PC-9 (cell line): ENCODE measurements around the gene FZD8. TPM values are rescaled to one million over a fixed set of nuclear protein-coding genes. Genes with fewer than 3 reads are reported as not detected.

Source experiments
- BruUV-seq: library from RNA; stranded (reverse); fragments of 400-500 nt; replicated peaks from 2 replicates; lab custom pipeline; 2021; lab: Mats Ljungman, UMichigan
- CTCF ChIA-PET: fragments of 300-600 bp; sonication (Branson Sonifier 250); formaldehyde crosslinking; loops from one replicate; lab custom pipeline; 2022; ENCODE audit warnings: antibody characterized with exemption; lab: Charles Lee
- POLR2A ChIA-PET: fragments of 300-600 bp; sonication (Branson Sonifier 250); formaldehyde crosslinking; loops from one replicate; lab custom pipeline; 2022; ENCODE audit warnings: antibody characterized with exemption; ENCODE audit not compliant: unreplicated experiment; lab: Charles Lee
- DNase-seq, 2 experiments: peaks; one replicate each; pipeline versions ENCODE4 v3.0.0 to v3.0.0-alpha.2; 2015 to 2022; ENCODE audit warnings: mixed read lengths in 1 of 2
- H2AFZ ChIP-seq: fragments of 200-600 bp; sonication (generic); 2 replicates; pipeline ENCODE4 v1.8.1; 2017; ENCODE audit warnings: antibody characterized with exemption
- H3F3A ChIP-seq: fragments of 200-600 bp; sonication (generic); 2 replicates; pipeline ENCODE4 v1.8.1; 2017; ENCODE audit warnings: antibody characterized with exemption, mild to moderate bottlenecking, low read depth; ENCODE audit not compliant: insufficient read depth
- H3K27ac ChIP-seq: fragments of 200-600 bp; sonication (generic); 2 replicates; pipeline ENCODE4 v1.6.1; 2016; ENCODE audit warnings: mixed run types
- H3K27me3 ChIP-seq: fragments of 200-600 bp; sonication (generic); 2 replicates; pipeline ENCODE4 v1.6.1; 2016; ENCODE audit warnings: low read depth, mixed run types; ENCODE audit not compliant: insufficient read depth
- H3K36me3 ChIP-seq: fragments of 200-600 bp; sonication (generic); 2 replicates; pipeline ENCODE4 v1.6.1; 2016; ENCODE audit warnings: low read depth, mixed run types
- H3K4me1 ChIP-seq: fragments of 200-600 bp; sonication (generic); replicated peaks from 2 replicates; pipeline ENCODE4 v1.6.1; 2016; ENCODE audit warnings: mixed run types; ENCODE audit not compliant: insufficient read depth
- H3K4me2 ChIP-seq: fragments of 200-600 bp; sonication (generic); 2 replicates; pipeline ENCODE4 v1.6.1; 2017; ENCODE audit warnings: mixed run types
- H3K4me3 ChIP-seq: fragments of 200-600 bp; sonication (generic); 2 replicates; pipeline ENCODE4 v1.6.1; 2016; ENCODE audit warnings: mixed run types
- H3K79me2 ChIP-seq: fragments of 200-600 bp; sonication (generic); 2 replicates; pipeline ENCODE4 v1.6.1; 2017; ENCODE audit warnings: low read depth, mixed run types
- H3K9me2 ChIP-seq: fragments of 200-600 bp; sonication (generic); 2 replicates; pipeline ENCODE4 v1.8.1; 2017; ENCODE audit warnings: mild to moderate bottlenecking; ENCODE audit not compliant: insufficient read depth
- H3K9me3 ChIP-seq: fragments of 200-600 bp; sonication (generic); 2 replicates; pipeline ENCODE4 v1.8.1; 2016; ENCODE audit warnings: low read depth; ENCODE audit not compliant: insufficient read depth
- H4K20me1 ChIP-seq: fragments of 200-600 bp; sonication (generic); 2 replicates; pipeline ENCODE4 v1.8.1; 2017; ENCODE audit not compliant: insufficient read depth
- EZH2 ChIP-seq: fragments of 200-600 bp; sonication (generic); IDR thresholded peaks from 2 replicates; pipeline ENCODE4 v1.8.0; 2017; ENCODE audit warnings: antibody characterized with exemption, low read depth
- intact Hi-C: fragments of 100-400 bp; cut with micrococcal nuclease; formaldehyde crosslinking; loops from one replicate; pipeline ENCODE4 v1.10.0; 2022; ENCODE audit not compliant: unreplicated experiment
- total RNA-seq: library from RNA; stranded (reverse); gene quantifications from 2 replicates; pipeline ENCODE4 v1.2.3, GENCODE V29; 2021
- TF ChIP-seq, protein P1 (sequence below): fragments of 200-600 bp; sonication (generic); conservative IDR thresholded peaks from 2 replicates; pipeline ENCODE4 v1.6.1; 2017; ENCODE audit warnings: mixed run types, antibody characterized with exemption, mild to moderate bottlenecking, moderate library complexity

Gene FZD8
- total RNA-seq, 1 experiment from 2014 or later: not detected

DNA sequence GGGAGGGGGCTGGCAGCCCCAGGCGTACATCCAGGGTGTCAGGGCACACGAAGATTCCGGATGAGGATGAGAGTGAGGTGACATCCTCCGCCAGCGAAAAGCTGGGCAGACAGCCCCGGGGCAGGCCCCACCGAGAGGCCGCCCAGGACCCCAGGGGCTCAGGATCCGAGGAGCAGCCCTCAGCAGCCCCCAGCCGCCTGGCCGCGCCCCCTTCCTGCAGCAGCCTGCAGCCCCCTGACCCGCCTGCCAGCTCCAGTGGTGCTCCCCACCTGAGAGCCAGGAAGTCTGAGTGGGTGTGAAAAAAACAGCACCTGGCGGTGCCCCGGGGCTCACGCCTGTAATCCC lies 33.8 kb downstream of the FZD8 start:
- DNase-seq: no peak
- Histone ChIP-seq H3K36me3 (no peaks in the 10 kb centered on the region), H3F3A (no peaks in the 10 kb centered on the region), H3K4me1 (no peaks in the 10 kb centered on the region), H4K20me1 (no peaks in the 10 kb centered on the region), H3K4me3 (no peak overlapping the region), H3K9me2 (no peaks in the 10 kb centered on the region), H2AFZ (no peak overlapping the region), H3K27ac (no peak overlapping the region), H3K27me3 (peaks cover 37% of the 10 kb centered on the region; the same call in 1 of the 2 replicates), H3K9me3 (no peaks in the 10 kb centered on the region), H3K4me2 (no peak overlapping the region), H3K79me2 (no peaks in the 10 kb centered on the region)
- TF ChIP-seq EZH2: no peak
- TF ChIP-seq, protein P1, sequence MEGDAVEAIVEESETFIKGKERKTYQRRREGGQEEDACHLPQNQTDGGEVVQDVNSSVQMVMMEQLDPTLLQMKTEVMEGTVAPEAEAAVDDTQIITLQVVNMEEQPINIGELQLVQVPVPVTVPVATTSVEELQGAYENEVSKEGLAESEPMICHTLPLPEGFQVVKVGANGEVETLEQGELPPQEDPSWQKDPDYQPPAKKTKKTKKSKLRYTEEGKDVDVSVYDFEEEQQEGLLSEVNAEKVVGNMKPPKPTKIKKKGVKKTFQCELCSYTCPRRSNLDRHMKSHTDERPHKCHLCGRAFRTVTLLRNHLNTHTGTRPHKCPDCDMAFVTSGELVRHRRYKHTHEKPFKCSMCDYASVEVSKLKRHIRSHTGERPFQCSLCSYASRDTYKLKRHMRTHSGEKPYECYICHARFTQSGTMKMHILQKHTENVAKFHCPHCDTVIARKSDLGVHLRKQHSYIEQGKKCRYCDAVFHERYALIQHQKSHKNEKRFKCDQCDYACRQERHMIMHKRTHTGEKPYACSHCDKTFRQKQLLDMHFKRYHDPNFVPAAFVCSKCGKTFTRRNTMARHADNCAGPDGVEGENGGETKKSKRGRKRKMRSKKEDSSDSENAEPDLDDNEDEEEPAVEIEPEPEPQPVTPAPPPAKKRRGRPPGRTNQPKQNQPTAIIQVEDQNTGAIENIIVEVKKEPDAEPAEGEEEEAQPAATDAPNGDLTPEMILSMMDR: no peak
- no TSS peak for BruUV-seq
- POLR2A ChIA-PET: no interaction called here
- CTCF ChIA-PET: no interaction called here
- intact Hi-C loops: no loop called here

DNA sequence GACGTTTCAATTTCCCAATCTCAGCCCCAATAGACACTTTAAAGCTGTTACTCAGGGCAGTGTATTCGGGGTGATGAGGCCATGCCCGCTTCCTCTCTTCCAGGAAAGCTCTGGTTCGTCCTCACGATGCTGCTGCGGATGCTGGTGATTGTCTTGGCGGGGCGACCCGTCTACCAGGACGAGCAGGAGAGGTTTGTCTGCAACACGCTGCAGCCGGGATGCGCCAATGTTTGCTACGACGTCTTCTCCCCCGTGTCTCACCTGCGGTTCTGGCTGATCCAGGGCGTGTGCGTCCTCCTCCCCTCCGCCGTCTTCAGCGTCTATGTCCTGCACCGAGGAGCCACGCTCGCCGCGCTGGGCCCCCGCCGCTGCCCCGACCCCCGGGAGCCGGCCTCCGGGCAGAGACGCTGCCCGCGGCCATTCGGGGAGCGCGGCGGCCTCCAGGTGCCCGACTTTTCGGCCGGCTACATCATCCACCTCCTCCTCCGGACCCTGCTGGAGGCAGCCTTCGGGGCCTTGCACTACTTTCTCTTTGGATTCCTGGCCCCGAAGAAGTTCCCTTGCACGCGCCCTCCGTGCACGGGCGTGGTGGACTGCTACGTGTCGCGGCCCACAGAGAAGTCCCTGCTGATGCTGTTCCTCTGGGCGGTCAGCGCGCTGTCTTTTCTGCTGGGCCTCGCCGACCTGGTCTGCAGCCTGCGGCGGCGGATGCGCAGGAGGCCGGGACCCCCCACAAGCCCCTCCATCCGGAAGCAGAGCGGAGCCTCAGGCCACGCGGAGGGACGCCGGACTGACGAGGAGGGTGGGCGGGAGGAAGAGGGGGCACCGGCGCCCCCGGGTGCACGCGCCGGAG lies 34.4 kb downstream of the FZD8 start:
- CTCF ChIA-PET: no interaction called here
- Histone ChIP-seq H3K79me2 (no peaks in the 10 kb centered on the region), H2AFZ (no peak overlapping the region), H3K36me3 (no peaks in the 10 kb centered on the region), H3K4me2 (no peak overlapping the region), H3K4me3 (no peak overlapping the region), H4K20me1 (no peaks in the 10 kb centered on the region), H3K9me3 (no peaks in the 10 kb centered on the region), H3K4me1 (no peaks in the 10 kb centered on the region), H3K27ac (no peak overlapping the region), H3K27me3 (peaks cover 41% of the 10 kb centered on the region; the same call in 1 of the 2 replicates), H3K9me2 (no peaks in the 10 kb centered on the region), H3F3A (no peaks in the 10 kb centered on the region)
- no peak for DNase-seq
- no TSS peak for BruUV-seq
- intact Hi-C loops: no loop called here
- TF ChIP-seq, protein P1: no peak
- POLR2A ChIA-PET: interaction anchor here (0.7 kb wide), 1 partner anchor 1237 kb away, joined by 9 read pairs; no protein-coding TSS in a partner anchor

- no peaks in the 10 kb centered on the region for H3K36me3 ChIP-seq
- H3F3A ChIP-seq: no peaks in the 10 kb centered on the region
- no peaks in the 10 kb centered on the region for H3K9me3 ChIP-seq
- no peak for DNase-seq
- H3K27me3 ChIP-seq: peaks cover 41% of the 10 kb centered on the region; the same call in 1 of the 2 replicates
- H3K27ac ChIP-seq: no peak overlapping the region
- no peak for TF ChIP-seq EZH2
- TF ChIP-seq, protein P1: no peak
- no peaks in the 10 kb centered on the region for H3K9me2 ChIP-seq
- no peaks in the 10 kb centered on the region for H4K20me1 ChIP-seq
- H2AFZ ChIP-seq: no peak overlapping the region
- no peak overlapping the region for H3K4me3 ChIP-seq
- no peak overlapping the region for H3K4me2 ChIP-seq
- H3K4me1 ChIP-seq: no peaks in the 10 kb centered on the region
- no peaks in the 10 kb centered on the region for H3K79me2 ChIP-seq
- CTCF ChIA-PET: no interaction called here
- BruUV-seq: no TSS peak
- POLR2A ChIA-PET: interaction anchor here (0.7 kb wide), 1 partner anchor 1238 kb away, joined by 9 read pairs; no protein-coding TSS in a partner anchor
- intact Hi-C loops: no loop called here
These were observed 35.7 kb downstream of the FZD8 start for GRCh38 chr10:35606430-35606829.
